Mesothelial cell of epicardium (in vitro differentiated cells): ENCODE results near the gene STARD7. TPM values are rescaled to one million over a fixed set of nuclear protein-coding genes. Genes with fewer than 3 reads are reported as not detected.

Experiments used
- DNase-seq, 2 experiments: peaks; one replicate each; pipeline ENCODE4 v3.0.0; 2021; ENCODE audit warnings: low spot score in 2 of 2; ENCODE audit not compliant: unreplicated experiment in 2 of 2
- H3K27ac Mint-ChIP-seq: 2 replicates; pipeline ENCODE4 v1.8.0; 2021; ENCODE audit warnings: mixed read lengths
- H3K27me3 Mint-ChIP-seq: 2 replicates; pipeline ENCODE4 v1.8.0; 2021; ENCODE audit warnings: low read depth, mixed read lengths
- H3K36me3 Mint-ChIP-seq: 2 replicates; pipeline ENCODE4 v1.8.0; 2021; ENCODE audit warnings: mixed read lengths
- H3K4me1 Mint-ChIP-seq: 2 replicates; pipeline ENCODE4 v1.8.0; 2021; ENCODE audit warnings: mixed read lengths
- H3K4me3 Mint-ChIP-seq: 2 replicates; pipeline ENCODE4 v1.8.0; 2021; ENCODE audit warnings: mild to moderate bottlenecking, moderate library complexity, mixed read lengths
- H3K9me3 Mint-ChIP-seq: 2 replicates; pipeline ENCODE4 v1.8.0; 2021; ENCODE audit warnings: mixed read lengths
- CTCF ChIP-seq: fragments of 200-600 bp; sonication (generic); IDR thresholded peaks from one replicate; pipeline ENCODE4 v1.5.0; 2021; ENCODE audit warnings: antibody characterized with exemption; ENCODE audit not compliant: unreplicated experiment
- total RNA-seq: library from RNA; stranded (reverse); gene quantifications from 3 replicates; pipeline ENCODE4 v1.2.1, GENCODE V29; 2021

STARD7 gene
- total RNA-seq, 1 donor from 2014 or later = 108 TPM

- Mint-ChIP-seq H3K4me1 (peaks cover 15% of the 10 kb centered on the region), H3K4me3 (no peak overlapping the region), H3K27ac (no peak overlapping the region), H3K9me3 (no peaks in the 10 kb centered on the region), H3K36me3 (peaks cover 14% of the 10 kb centered on the region), H3K27me3 (no peaks in the 10 kb centered on the region)
- no peak for TF ChIP-seq CTCF
- no peak for DNase-seq
Observed at GRCh38 chr2:96198921-96199320, 9.7 kb downstream of the STARD7 start.

GRCh38 chr2:96197546-96198255 lies 10.9 kb downstream of the STARD7 start:
- Mint-ChIP-seq H3K4me3 (no peak overlapping the region), H3K27ac (no peak overlapping the region), H3K4me1 (peaks cover 5% of the 10 kb centered on the region), H3K27me3 (no peaks in the 10 kb centered on the region), H3K9me3 (no peaks in the 10 kb centered on the region), H3K36me3 (peaks cover 26% of the 10 kb centered on the region)
- no peak for DNase-seq
- no peak for TF ChIP-seq CTCF

- H3K4me1 Mint-ChIP-seq = no peaks in the 10 kb centered on the region
- no peak overlapping the region for H3K4me3 Mint-ChIP-seq
- no peak for DNase-seq
- no peak overlapping the region for H3K27ac Mint-ChIP-seq
- no peak for TF ChIP-seq CTCF
- peaks cover 33% of the 10 kb centered on the region for H3K36me3 Mint-ChIP-seq
- no peaks in the 10 kb centered on the region for H3K27me3 Mint-ChIP-seq
- H3K9me3 Mint-ChIP-seq = no peaks in the 10 kb centered on the region
Observed at GRCh38 chr2:96195410-96196066, 13.1 kb downstream of the STARD7 start.

GRCh38 chr2:96191937-96192670 lies 16.5 kb downstream of the STARD7 start:
- TF ChIP-seq CTCF = no peak
- Mint-ChIP-seq H3K9me3 (no peaks in the 10 kb centered on the region), H3K27ac (no peak overlapping the region), H3K36me3 (peaks cover 37% of the 10 kb centered on the region), H3K27me3 (no peaks in the 10 kb centered on the region), H3K4me3 (no peak overlapping the region), H3K4me1 (no peaks in the 10 kb centered on the region)
- DNase-seq = no peak

- H3K27me3 Mint-ChIP-seq = no peaks in the 10 kb centered on the region
- no peak overlapping the region for H3K27ac Mint-ChIP-seq
- H3K9me3 Mint-ChIP-seq = no peaks in the 10 kb centered on the region
- no peak for DNase-seq
- TF ChIP-seq CTCF = no peak
- H3K4me1 Mint-ChIP-seq = no peaks in the 10 kb centered on the region
- peaks cover 48% of the 10 kb centered on the region for H3K36me3 Mint-ChIP-seq
- no peak overlapping the region for H3K4me3 Mint-ChIP-seq
Observed at GRCh38 chr2:96188821-96189526, 19.7 kb downstream of the STARD7 start.
